Effector CD8-positive, alpha-beta T cell (primary cell): ENCODE data around the gene RIMBP2.

Experiments
- DNase-seq: peaks from one replicate; lab custom pipeline; 2025; lab: John Stamatoyannopoulos, UW

RIMBP2 gene

DNA sequence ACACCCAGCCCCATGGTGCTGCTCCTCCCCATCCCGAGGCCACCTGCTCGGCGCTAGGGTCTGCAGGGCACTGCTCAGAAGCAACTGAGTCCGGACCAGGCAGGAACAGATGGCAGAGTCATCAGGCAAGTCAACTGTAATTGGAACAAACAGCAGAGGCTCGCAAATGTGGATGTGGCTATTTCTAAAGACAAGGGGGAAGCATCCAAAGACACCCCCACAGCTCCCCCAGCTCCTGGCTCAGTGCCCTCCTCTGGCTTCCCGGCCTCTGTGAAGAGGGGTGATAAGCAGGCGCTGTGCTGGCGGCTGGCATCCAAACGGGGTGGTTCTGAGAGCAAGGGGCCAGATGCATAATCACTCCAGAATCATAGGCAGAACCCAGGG is 252.8 kb downstream of the RIMBP2 start:
- DNase-seq, result no peak

- DNase-seq, result no peak
Measured at GRCh38 chr12:130462558-130463274, 253.4 kb downstream of the RIMBP2 start.

- DNase-seq, result no peak
Measured at GRCh38 chr12:130461839-130462557, 254.1 kb downstream of the RIMBP2 start.

- no peak for DNase-seq
Measured at GRCh38 chr12:130461447-130461815, 254.7 kb downstream of the RIMBP2 start.

GRCh38 chr12:130460611-130461446 is 255.3 kb downstream of the RIMBP2 start:
- DNase-seq, result no peak

- DNase-seq, result no peak
Measured at GRCh38 chr12:130459916-130460315, 256.2 kb downstream of the RIMBP2 start.

- no peak for DNase-seq
Measured at GRCh38 chr12:130458341-130458740, 257.8 kb downstream of the RIMBP2 start.

- DNase-seq, result no peak
Measured at GRCh38 chr12:130457215-130457614, 258.9 kb downstream of the RIMBP2 start.

DNA sequence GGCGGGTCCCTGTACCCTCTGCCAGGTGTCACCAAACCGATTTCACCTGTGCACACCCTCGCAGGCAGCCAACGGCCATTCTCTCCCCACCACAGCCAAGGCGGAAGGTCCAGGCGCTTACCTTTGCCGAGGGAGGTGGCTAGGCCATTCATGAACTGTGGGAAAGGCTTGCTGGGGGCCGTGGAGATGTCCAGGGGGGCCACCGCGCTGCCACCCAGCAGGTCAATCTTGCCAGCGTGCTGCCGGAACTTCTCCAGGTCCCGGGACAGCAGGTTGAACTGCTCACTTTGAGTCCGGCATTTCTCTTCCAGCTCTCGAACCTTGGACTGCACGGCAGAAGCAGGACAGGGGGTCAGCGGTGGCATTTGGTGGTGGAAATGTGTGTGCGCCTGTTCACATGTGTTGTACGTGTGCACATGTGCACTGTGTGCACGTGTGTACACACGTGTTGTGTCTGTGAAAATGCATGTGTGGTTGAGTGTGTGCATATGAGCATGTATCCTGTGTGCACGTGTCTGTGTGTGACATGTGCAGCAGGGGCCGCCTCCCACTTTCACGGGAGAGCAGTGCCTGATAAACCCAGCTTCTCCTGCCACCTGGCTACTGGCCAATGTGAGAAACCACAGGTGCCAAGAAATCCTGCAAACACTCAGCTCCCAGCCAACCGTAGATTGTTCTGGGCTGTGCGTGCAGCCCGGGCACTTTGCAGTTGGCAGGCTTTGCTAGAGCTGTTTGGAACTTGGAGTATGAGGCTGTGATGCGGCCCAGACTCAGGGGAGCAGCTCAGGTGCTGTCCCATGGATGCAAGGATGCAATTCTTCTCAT is 259.5 kb downstream of the RIMBP2 start:
- no peak for DNase-seq

- no peak for DNase-seq
Measured at GRCh38 chr12:130455161-130455560, 260.9 kb downstream of the RIMBP2 start.

GRCh38 chr12:130454296-130454695 is 261.8 kb downstream of the RIMBP2 start:
- no peak for DNase-seq

- no peak for DNase-seq
Measured at GRCh38 chr12:130452546-130452945, 263.6 kb downstream of the RIMBP2 start.

- no peak for DNase-seq
Measured at GRCh38 chr12:130451001-130451930, 264.8 kb downstream of the RIMBP2 start.

GRCh38 chr12:130449291-130449690 is 266.8 kb downstream of the RIMBP2 start:
- DNase-seq, result no peak

- DNase-seq, result no peak
Measured at GRCh38 chr12:130448044-130448821, 267.9 kb downstream of the RIMBP2 start.

- no peak for DNase-seq
Measured at GRCh38 chr12:130447655-130447965, 268.5 kb downstream of the RIMBP2 start.

DNA sequence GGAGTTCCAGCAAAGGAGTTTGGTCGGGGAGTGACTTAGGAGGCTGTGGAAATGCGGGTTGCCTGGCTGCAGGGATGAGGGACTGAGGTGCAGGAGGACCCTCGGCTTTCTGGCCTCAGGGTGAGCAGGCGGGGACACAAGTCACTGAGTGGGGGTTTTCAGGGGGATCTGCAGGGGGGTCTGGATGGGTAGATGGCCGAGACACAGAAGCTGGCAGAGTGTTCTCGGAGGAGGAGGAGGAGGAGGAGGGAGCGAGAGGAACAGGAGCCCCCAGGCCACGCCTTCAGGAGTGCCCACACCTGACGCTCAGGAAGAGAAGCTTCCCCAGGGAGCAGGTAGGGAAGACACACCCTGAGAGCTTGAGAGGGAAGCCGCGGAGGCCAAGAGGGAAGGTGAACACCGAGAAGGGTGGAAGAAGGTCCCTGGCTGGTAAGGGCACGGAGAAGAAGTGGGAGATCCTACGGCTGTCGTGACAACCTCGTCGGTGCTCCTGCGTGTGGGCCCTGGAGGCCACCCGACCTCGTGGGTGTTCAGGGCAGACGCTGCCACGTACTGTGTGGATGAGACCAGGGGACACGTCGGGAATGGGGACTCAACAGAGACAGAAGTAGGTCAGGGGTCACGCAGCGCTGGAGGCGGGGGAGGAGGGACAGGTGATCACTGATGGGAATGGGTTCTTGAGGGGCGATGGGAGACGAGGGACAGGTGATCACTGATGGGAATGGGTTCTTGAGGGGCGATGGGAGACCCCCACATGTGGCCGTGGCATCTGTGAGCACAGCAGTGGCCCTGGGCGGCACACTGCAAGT is 269.0 kb downstream of the RIMBP2 start:
- no peak for DNase-seq

DNA sequence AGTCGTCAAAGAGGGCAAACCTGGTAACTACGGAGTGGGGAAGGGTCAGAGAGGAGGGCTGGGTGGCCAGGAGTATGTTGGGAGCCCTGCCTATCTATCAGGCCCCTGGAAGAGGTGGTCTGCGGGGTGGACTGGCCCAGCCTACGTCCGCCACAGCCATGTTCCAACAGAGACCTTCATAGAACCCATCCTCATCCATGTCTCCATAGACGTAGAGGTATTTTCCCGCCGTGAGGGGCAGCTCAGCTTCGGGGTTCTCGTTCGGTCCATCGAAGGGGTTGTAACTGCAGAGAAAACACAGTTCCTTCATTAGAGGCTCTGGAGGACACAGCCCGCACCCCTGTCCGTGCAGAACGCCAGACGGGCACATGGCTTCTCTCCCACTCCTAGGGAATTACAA is 271.1 kb downstream of the RIMBP2 start:
- DNase-seq, result no peak

DNA sequence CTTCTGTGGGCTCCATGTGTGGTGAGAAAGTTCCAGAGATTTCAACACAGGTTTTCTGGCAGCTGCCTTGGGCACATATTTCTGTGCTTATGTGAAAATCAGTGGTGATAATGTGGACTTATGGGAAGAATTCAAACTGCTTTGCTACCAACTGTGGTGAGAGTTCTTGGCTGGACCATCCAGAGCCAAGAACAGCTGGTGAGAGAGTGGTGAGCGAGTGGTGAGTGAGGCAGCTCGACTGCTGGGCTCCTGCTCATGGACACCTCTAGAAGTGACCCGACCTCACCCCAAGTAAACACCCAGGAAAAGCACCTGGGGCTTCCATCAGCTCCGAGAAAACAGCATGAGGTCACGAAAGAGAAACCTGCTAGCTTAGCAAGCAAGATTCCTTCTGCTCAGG is 272.0 kb downstream of the RIMBP2 start:
- DNase-seq, result no peak
